OCI-LY1 (cell line): Measurements from ENCODE around the gene FCER1A.

Source experiments
- CTCF ChIP-seq: fragments of 200-600 bp; sonication (generic), shearing (Covaris generic); IDR thresholded peaks from 2 replicates; pipeline ENCODE4 v1.5.1; 2017; ENCODE audit warnings: mild to moderate bottlenecking, antibody characterized with exemption, low read length, moderate library complexity, mixed read lengths
- EZH2 ChIP-seq: fragments of 200-600 bp; sonication (generic), shearing (Covaris generic); IDR thresholded peaks from 2 replicates; pipeline ENCODE4 v1.8.0; 2017; ENCODE audit warnings: borderline replicate concordance, mixed run types, mild to moderate bottlenecking, antibody characterized with exemption, low read length, moderate library complexity, mixed read lengths

- TF ChIP-seq CTCF (no peak), EZH2 (no peak)
Observed at GRCh38 chr1:159334797-159335196, 32.7 kb downstream of the FCER1A start.
